ENCODE data around the gene PDHA1.

Gene PDHA1

DNA sequence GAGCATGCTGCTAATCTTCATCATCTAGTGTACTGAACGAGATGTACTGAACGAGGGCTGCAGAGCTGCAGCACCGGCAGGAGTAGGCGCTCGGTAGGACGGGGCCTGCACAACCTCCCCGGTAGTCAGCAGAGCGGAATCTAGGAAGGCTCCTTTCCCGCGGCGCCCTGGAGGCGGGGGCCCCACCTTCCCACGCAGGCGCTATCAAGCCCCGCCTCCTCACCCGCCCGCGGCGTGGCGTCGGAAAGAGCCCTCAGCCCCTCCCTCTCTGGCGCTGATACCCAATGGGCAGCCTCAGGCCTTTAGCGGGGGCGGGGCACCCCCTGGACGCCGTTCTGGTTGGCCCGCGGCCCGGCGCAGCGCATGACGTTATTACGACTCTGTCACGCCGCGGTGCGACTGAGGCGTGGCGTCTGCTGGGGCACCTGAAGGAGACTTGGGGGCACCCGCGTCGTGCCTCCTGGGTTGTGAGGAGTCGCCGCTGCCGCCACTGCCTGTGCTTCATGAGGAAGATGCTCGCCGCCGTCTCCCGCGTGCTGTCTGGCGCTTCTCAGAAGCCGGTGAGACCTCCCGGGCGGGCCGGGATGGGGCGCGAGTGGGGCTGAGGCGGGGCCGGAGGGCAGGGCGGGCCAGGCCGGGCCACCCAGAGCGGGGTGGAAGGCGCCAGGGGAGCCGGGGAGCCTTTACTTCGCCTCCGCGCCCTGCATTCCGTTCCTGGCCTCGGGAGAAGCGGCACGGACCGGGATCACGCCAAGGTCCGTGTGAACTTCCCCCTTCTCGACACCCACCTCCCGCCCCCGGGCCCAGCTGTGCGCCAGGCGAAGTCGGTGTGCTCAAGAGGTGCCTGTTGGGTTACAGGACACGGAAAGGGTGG is at the start of gene PDHA1:
Gene PDHA1, plus strand, starts transcription at position 393 of the 874 bp plus-strand sequence. Its CDS starts 111 bp downstream, at position 504.
- H3K36me3 ChIP-seq (ENCODE audit: insufficient read depth, low read depth, low read length): no peaks in the 10 kb centered on the region
- H3K9me3 ChIP-seq (ENCODE audit: insufficient read depth, low read depth, low read length): no peaks in the 10 kb centered on the region
- H3K27me3 ChIP-seq (ENCODE audit: insufficient read depth, low read length): no peaks in the 10 kb centered on the region; the same call in 1 of the 2 replicates
- H3K27ac ChIP-seq (ENCODE audit: low read length): no peak within 1 kb of the TSS
- H3K4me3 ChIP-seq (ENCODE audit: low read length): peak within 1 kb of the TSS; percentile 90
- H3K9ac ChIP-seq (ENCODE audit: low read depth, low read length): peak within 1 kb of the TSS; percentile 79
- H3K4me1 ChIP-seq (ENCODE audit: insufficient read depth, low read length): no peaks in the 10 kb centered on the region

- Histone ChIP-seq H3K4me3 (ENCODE audit: low read length) (no peak overlapping the region), H3K27ac (ENCODE audit: low read length) (no peak overlapping the region), H3K4me1 (ENCODE audit: insufficient read depth, low read length) (no peaks in the 10 kb centered on the region), H3K36me3 (ENCODE audit: insufficient read depth, low read depth, low read length) (no peaks in the 10 kb centered on the region), H3K9ac (ENCODE audit: low read depth, low read length) (no peak overlapping the region), H3K9me3 (ENCODE audit: insufficient read depth, low read depth, low read length) (no peaks in the 10 kb centered on the region), H3K27me3 (ENCODE audit: insufficient read depth, low read length) (no peaks in the 10 kb centered on the region)
Observed at GRCh38 chrX:19303256-19303880, 40.4 kb upstream of the PDHA1 start.

- Histone ChIP-seq H3K9ac (ENCODE audit: low read depth, low read length) (no peak overlapping the region), H3K27ac (ENCODE audit: low read length) (no peak overlapping the region), H3K4me1 (ENCODE audit: insufficient read depth, low read length) (no peaks in the 10 kb centered on the region), H3K9me3 (ENCODE audit: insufficient read depth, low read depth, low read length) (no peaks in the 10 kb centered on the region), H3K36me3 (ENCODE audit: insufficient read depth, low read depth, low read length) (no peaks in the 10 kb centered on the region), H3K4me3 (ENCODE audit: low read length) (no peak overlapping the region), H3K27me3 (ENCODE audit: insufficient read depth, low read length) (no peaks in the 10 kb centered on the region)
Observed at GRCh38 chrX:19326567-19326966, 17.2 kb upstream of the PDHA1 start.

GRCh38 chrX:19331831-19332230 is 11.9 kb upstream of the PDHA1 start:
- Histone ChIP-seq H3K9me3 (ENCODE audit: insufficient read depth, low read depth, low read length) (peaks cover 5% of the 10 kb centered on the region; the same call in 1 of the 2 replicates), H3K4me3 (ENCODE audit: low read length) (no peak overlapping the region), H3K27me3 (ENCODE audit: insufficient read depth, low read length) (no peaks in the 10 kb centered on the region), H3K27ac (ENCODE audit: low read length) (no peak overlapping the region), H3K9ac (ENCODE audit: low read depth, low read length) (no peak overlapping the region), H3K36me3 (ENCODE audit: insufficient read depth, low read depth, low read length) (no peaks in the 10 kb centered on the region), H3K4me1 (ENCODE audit: insufficient read depth, low read length) (no peaks in the 10 kb centered on the region)

- Histone ChIP-seq H3K27me3 (ENCODE audit: insufficient read depth, low read length) (no peaks in the 10 kb centered on the region), H3K4me1 (ENCODE audit: insufficient read depth, low read length) (no peaks in the 10 kb centered on the region), H3K27ac (ENCODE audit: low read length) (no peak overlapping the region), H3K36me3 (ENCODE audit: insufficient read depth, low read depth, low read length) (no peaks in the 10 kb centered on the region), H3K9ac (ENCODE audit: low read depth, low read length) (no peak overlapping the region), H3K4me3 (ENCODE audit: low read length) (no peak overlapping the region), H3K9me3 (ENCODE audit: insufficient read depth, low read depth, low read length) (peaks cover 5% of the 10 kb centered on the region; the same call in 1 of the 2 replicates)
Observed at GRCh38 chrX:19332983-19333382, 10.7 kb upstream of the PDHA1 start.

DNA sequence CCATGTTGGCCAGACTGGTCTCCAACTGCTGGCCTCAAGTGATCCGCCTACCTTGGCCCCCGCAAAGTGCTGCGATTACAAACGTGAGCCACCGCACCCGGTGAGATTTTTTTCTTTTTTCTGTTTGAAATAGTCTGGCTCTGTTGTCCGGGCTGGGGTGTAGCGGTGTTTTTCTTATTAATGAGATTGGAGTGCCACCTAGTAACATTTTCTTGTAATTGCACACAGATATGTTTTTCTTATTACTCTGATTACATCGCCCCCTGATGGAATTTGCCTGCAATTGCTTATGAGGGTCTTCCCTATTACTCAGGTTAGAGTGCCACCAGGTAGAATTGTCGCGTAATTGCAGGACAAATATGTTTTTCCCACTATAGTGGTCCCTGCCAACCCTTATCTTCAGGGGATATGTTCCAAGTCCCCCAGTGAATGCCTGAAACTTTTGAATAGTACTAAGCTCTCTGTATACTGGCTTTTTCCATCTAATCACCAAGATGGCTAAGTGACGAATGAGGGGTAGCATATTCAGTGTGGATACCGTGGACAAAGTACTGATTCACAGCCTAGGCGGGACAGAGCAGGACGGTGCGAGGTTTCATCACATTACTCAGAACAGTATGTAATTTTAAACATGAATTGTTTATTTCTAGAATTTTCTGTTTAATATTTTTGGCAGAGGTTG is 8.6 kb upstream of the PDHA1 start:
- no peaks in the 10 kb centered on the region for H3K27me3 ChIP-seq (ENCODE audit: insufficient read depth, low read length)
- H3K9me3 ChIP-seq (ENCODE audit: insufficient read depth, low read depth, low read length): peaks cover 5% of the 10 kb centered on the region; the same call in 1 of the 2 replicates
- no peak overlapping the region for H3K4me3 ChIP-seq (ENCODE audit: low read length)
- no peak overlapping the region for H3K27ac ChIP-seq (ENCODE audit: low read length)
- H3K9ac ChIP-seq (ENCODE audit: low read depth, low read length): no peak overlapping the region
- H3K36me3 ChIP-seq (ENCODE audit: insufficient read depth, low read depth, low read length): no peaks in the 10 kb centered on the region
- H3K4me1 ChIP-seq (ENCODE audit: insufficient read depth, low read length): no peaks in the 10 kb centered on the region

GRCh38 chrX:19342331-19342906 is 1.3 kb upstream of the PDHA1 start:
- H3K4me1 ChIP-seq (ENCODE audit: insufficient read depth, low read length): no peaks in the 10 kb centered on the region
- no peak overlapping the region for H3K9ac ChIP-seq (ENCODE audit: low read depth, low read length)
- H3K4me3 ChIP-seq (ENCODE audit: low read length): no peak overlapping the region
- no peaks in the 10 kb centered on the region; the same call in 1 of the 2 replicates for H3K27me3 ChIP-seq (ENCODE audit: insufficient read depth, low read length)
- no peaks in the 10 kb centered on the region for H3K36me3 ChIP-seq (ENCODE audit: insufficient read depth, low read depth, low read length)
- H3K27ac ChIP-seq (ENCODE audit: low read length): no peak overlapping the region
- H3K9me3 ChIP-seq (ENCODE audit: insufficient read depth, low read depth, low read length): no peaks in the 10 kb centered on the region

DNA sequence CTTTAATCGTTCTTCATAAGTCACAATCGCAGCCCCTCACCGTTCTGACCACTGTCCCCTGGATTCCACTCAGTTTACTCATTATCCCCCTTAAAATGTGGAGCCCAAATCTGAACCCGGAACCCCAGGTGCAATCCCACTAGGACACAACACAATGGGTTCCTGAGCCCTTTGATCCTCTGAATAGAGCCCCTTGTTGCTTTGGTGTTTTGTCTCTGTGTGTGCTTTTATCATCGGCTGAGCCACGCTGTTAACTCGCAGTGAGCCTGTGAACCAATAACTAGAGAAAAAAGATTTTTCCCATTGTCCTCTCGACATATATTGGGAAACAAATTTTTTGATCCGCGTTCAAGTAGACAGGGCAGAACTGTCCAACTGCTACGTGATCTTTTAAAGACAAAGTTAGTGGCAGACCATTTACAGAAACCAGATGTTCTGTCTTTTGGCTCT is 617 bp upstream of the PDHA1 start:
- Histone ChIP-seq H3K4me3 (ENCODE audit: low read length) (peak overlapping the region; percentile 90), H3K27ac (ENCODE audit: low read length) (no peak overlapping the region), H3K4me1 (ENCODE audit: insufficient read depth, low read length) (no peaks in the 10 kb centered on the region), H3K9me3 (ENCODE audit: insufficient read depth, low read depth, low read length) (no peaks in the 10 kb centered on the region), H3K9ac (ENCODE audit: low read depth, low read length) (peak overlapping the region; percentile 79), H3K36me3 (ENCODE audit: insufficient read depth, low read depth, low read length) (no peaks in the 10 kb centered on the region), H3K27me3 (ENCODE audit: insufficient read depth, low read length) (no peaks in the 10 kb centered on the region; the same call in 1 of the 2 replicates)

- Histone ChIP-seq H3K27me3 (ENCODE audit: insufficient read depth, low read length) (no peaks in the 10 kb centered on the region; the same call in 1 of the 2 replicates), H3K9ac (ENCODE audit: low read depth, low read length) (peak overlapping the region; percentile 76), H3K9me3 (ENCODE audit: insufficient read depth, low read depth, low read length) (no peaks in the 10 kb centered on the region), H3K27ac (ENCODE audit: low read length) (no peak overlapping the region), H3K4me1 (ENCODE audit: insufficient read depth, low read length) (no peaks in the 10 kb centered on the region), H3K4me3 (ENCODE audit: low read length) (peak overlapping the region; percentile 90), H3K36me3 (ENCODE audit: insufficient read depth, low read depth, low read length) (peaks cover 9% of the 10 kb centered on the region; the same call in 1 of the 2 replicates)
Observed at GRCh38 chrX:19344661-19345060, 934 bp downstream of the PDHA1 start.

DNA sequence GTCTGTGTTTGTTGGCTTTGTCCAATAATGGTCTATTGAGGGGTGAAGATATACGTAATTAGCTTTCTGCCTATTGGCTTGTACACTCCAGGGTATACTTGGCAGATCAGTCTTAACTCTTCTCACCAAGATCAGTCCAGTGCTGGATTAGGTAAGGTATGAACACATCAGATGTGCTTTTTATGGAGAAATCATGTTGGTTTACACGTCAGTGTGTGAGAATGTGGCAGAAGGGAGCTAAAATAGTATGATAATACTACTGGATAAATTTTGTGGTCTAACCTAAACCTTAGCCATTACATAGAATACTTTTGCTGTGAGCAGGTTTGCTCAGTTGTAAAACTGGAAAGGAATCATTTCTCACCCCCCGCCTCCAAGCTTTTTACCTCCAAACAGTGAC is 4.2 kb downstream of the PDHA1 start:
- no peak overlapping the region for H3K9ac ChIP-seq (ENCODE audit: low read depth, low read length)
- no peak overlapping the region for H3K4me3 ChIP-seq (ENCODE audit: low read length)
- no peaks in the 10 kb centered on the region for H3K27me3 ChIP-seq (ENCODE audit: insufficient read depth, low read length)
- no peaks in the 10 kb centered on the region for H3K4me1 ChIP-seq (ENCODE audit: insufficient read depth, low read length)
- peaks cover 34% of the 10 kb centered on the region for H3K36me3 ChIP-seq (ENCODE audit: insufficient read depth, low read depth, low read length)
- H3K9me3 ChIP-seq (ENCODE audit: insufficient read depth, low read depth, low read length): no peaks in the 10 kb centered on the region
- no peak overlapping the region for H3K27ac ChIP-seq (ENCODE audit: low read length)

GRCh38 chrX:19349264-19349663 is 5.5 kb downstream of the PDHA1 start:
- H3K36me3 ChIP-seq (ENCODE audit: insufficient read depth, low read depth, low read length): peaks cover 43% of the 10 kb centered on the region
- no peaks in the 10 kb centered on the region for H3K4me1 ChIP-seq (ENCODE audit: insufficient read depth, low read length)
- no peak overlapping the region for H3K9ac ChIP-seq (ENCODE audit: low read depth, low read length)
- no peak overlapping the region for H3K27ac ChIP-seq (ENCODE audit: low read length)
- no peaks in the 10 kb centered on the region for H3K27me3 ChIP-seq (ENCODE audit: insufficient read depth, low read length)
- no peaks in the 10 kb centered on the region for H3K9me3 ChIP-seq (ENCODE audit: insufficient read depth, low read depth, low read length)
- H3K4me3 ChIP-seq (ENCODE audit: low read length): no peak overlapping the region
